Type B pancreatic cell (in vitro differentiated cells): ENCODE results near the gene ZNF396. TPM values are rescaled to one million over a fixed set of nuclear protein-coding genes. Genes with fewer than 3 reads are reported as not detected.

ENCODE experiments used
- DNase-seq: peaks from one replicate; pipeline ENCODE4 v3.0.0; 2021; ENCODE audit warnings: mixed read lengths; ENCODE audit not compliant: unreplicated experiment; ENCODE audit errors: extremely low spot score
- H3K27ac Mint-ChIP-seq: 2 replicates; pipeline ENCODE4 v1.8.0; 2021; ENCODE audit warnings: mild to moderate bottlenecking, mixed read lengths
- H3K27me3 Mint-ChIP-seq: 2 replicates; pipeline ENCODE4 v1.8.0; 2021; ENCODE audit warnings: mixed read lengths
- H3K36me3 Mint-ChIP-seq: 2 replicates; pipeline ENCODE4 v1.8.0; 2021; ENCODE audit warnings: mixed read lengths
- H3K4me1 Mint-ChIP-seq: one replicate; pipeline ENCODE4 v1.8.0; 2021; ENCODE audit warnings: mixed read lengths; ENCODE audit not compliant: unreplicated experiment
- H3K4me3 Mint-ChIP-seq: 2 replicates; pipeline ENCODE4 v1.8.0; 2021; ENCODE audit warnings: mild to moderate bottlenecking, mixed read lengths
- H3K9me3 Mint-ChIP-seq: 2 replicates; pipeline ENCODE4 v1.8.0; 2021; ENCODE audit warnings: mixed read lengths
- CTCF ChIP-seq: fragments of 200-600 bp; sonication (generic); conservative IDR thresholded peaks from 2 replicates; pipeline ENCODE4 v1.5.0; 2021; ENCODE audit warnings: antibody characterized with exemption, mild to moderate bottlenecking
- total RNA-seq: library from RNA; stranded (reverse); gene quantifications from 2 replicates; pipeline ENCODE4 v1.2.1, GENCODE V29; 2021; ENCODE audit warnings: low replicate concordance

The ZNF396 gene
- total RNA-seq, 1 donor from 2014 or later: 4.9 TPM

- Mint-ChIP-seq H3K4me1 (no peaks in the 10 kb centered on the region), H3K36me3 (peaks cover 60% of the 10 kb centered on the region), H3K4me3 (no peak overlapping the region), H3K9me3 (no peaks in the 10 kb centered on the region), H3K27me3 (no peaks in the 10 kb centered on the region), H3K27ac (no peak overlapping the region)
- no peak for TF ChIP-seq CTCF
- DNase-seq: no peak
Measured at GRCh38 chr18:35334821-35335220, 42.3 kb downstream of the ZNF396 start.

DNA sequence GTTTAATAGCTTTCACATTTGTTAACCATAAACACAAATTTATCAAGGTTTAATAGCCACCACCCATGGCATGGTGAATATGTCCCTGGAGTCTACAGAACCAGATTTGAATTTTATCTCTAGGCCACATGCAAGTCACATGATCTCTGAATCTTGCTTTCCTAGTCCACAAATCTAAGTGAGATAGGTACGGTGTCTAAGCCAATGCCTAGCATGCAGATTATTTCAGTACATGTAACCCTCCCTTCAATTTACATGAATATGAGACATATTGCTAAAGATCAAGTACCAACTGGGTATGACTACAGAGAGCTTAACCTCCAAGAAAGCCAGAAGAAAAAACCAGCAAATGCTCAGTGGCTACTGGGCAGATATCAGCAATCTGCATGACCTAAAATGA lies 42.9 kb downstream of the ZNF396 start:
- TF ChIP-seq CTCF: no peak
- Mint-ChIP-seq H3K27ac (no peak overlapping the region), H3K9me3 (no peaks in the 10 kb centered on the region), H3K27me3 (no peaks in the 10 kb centered on the region), H3K4me1 (no peaks in the 10 kb centered on the region), H3K4me3 (no peak overlapping the region), H3K36me3 (peaks cover 54% of the 10 kb centered on the region)
- no peak for DNase-seq

DNA sequence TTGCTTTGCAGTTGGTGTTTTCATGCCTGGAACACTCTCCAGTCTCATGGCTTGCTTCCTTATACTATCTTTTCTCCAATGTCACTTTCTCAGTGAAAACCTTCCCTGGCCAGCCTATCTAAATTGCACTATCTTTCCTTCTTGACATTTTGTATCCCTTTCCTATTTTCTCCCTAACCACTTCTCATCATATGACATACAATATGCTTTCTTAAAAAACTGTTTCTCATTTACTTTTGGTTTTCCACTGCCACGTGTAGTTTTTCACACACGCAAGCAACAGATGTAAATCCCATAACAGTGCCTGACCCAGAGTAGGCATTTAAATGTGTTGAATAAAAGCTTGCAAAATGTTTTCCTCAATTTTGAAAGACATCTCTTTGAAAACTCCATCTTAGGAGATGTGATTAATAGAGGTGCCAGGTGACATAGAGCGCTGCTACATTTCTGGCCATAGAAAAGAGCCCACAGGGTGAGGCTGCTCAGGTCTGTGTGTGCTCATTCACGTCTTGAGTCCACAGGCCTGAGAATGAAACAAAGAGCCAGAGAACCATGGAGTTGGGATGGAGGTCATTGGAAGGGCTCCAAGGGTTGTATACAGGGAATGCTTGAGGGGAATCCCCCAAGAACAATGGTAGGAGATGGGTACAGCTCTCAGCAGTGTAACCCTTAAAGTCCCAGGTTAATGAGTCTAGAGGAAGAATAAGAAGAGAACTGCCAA lies 45.6 kb downstream of the ZNF396 start:
- no peaks in the 10 kb centered on the region for H3K9me3 Mint-ChIP-seq
- no peaks in the 10 kb centered on the region for H3K4me1 Mint-ChIP-seq
- no peak overlapping the region for H3K4me3 Mint-ChIP-seq
- H3K27me3 Mint-ChIP-seq: no peaks in the 10 kb centered on the region
- DNase-seq: no peak
- no peak overlapping the region for H3K27ac Mint-ChIP-seq
- no peak for TF ChIP-seq CTCF
- H3K36me3 Mint-ChIP-seq: peaks cover 31% of the 10 kb centered on the region

GRCh38 chr18:35328868-35329267 lies 48.3 kb downstream of the ZNF396 start:
- H3K9me3 Mint-ChIP-seq: no peaks in the 10 kb centered on the region
- no peak for TF ChIP-seq CTCF
- no peaks in the 10 kb centered on the region for H3K27me3 Mint-ChIP-seq
- H3K4me3 Mint-ChIP-seq: no peak overlapping the region
- DNase-seq: no peak
- no peak overlapping the region for H3K27ac Mint-ChIP-seq
- no peaks in the 10 kb centered on the region for H3K4me1 Mint-ChIP-seq
- peaks cover 10% of the 10 kb centered on the region for H3K36me3 Mint-ChIP-seq

GRCh38 chr18:35326695-35327387 lies 50.3 kb downstream of the ZNF396 start:
- no peak for DNase-seq
- H3K4me3 Mint-ChIP-seq: no peak overlapping the region
- no peak for TF ChIP-seq CTCF
- no peak overlapping the region for H3K27ac Mint-ChIP-seq
- H3K9me3 Mint-ChIP-seq: no peaks in the 10 kb centered on the region
- no peaks in the 10 kb centered on the region for H3K4me1 Mint-ChIP-seq
- H3K27me3 Mint-ChIP-seq: no peaks in the 10 kb centered on the region
- H3K36me3 Mint-ChIP-seq: no peaks in the 10 kb centered on the region
